Type B pancreatic cell (in vitro differentiated cells): ENCODE measurements around the gene MUC4. TPM values are rescaled to one million over a fixed set of nuclear protein-coding genes. Genes with fewer than 3 reads are reported as not detected.

Experiments used
- DNase-seq: peaks from one replicate; pipeline ENCODE4 v3.0.0; 2021; ENCODE audit warnings: mixed read lengths; ENCODE audit not compliant: unreplicated experiment; ENCODE audit errors: extremely low spot score
- H3K27ac Mint-ChIP-seq: 2 replicates; pipeline ENCODE4 v1.8.0; 2021; ENCODE audit warnings: mild to moderate bottlenecking, mixed read lengths
- H3K27me3 Mint-ChIP-seq: 2 replicates; pipeline ENCODE4 v1.8.0; 2021; ENCODE audit warnings: mixed read lengths
- H3K36me3 Mint-ChIP-seq: 2 replicates; pipeline ENCODE4 v1.8.0; 2021; ENCODE audit warnings: mixed read lengths
- H3K4me1 Mint-ChIP-seq: one replicate; pipeline ENCODE4 v1.8.0; 2021; ENCODE audit warnings: mixed read lengths; ENCODE audit not compliant: unreplicated experiment
- H3K4me3 Mint-ChIP-seq: 2 replicates; pipeline ENCODE4 v1.8.0; 2021; ENCODE audit warnings: mild to moderate bottlenecking, mixed read lengths
- H3K9me3 Mint-ChIP-seq: 2 replicates; pipeline ENCODE4 v1.8.0; 2021; ENCODE audit warnings: mixed read lengths
- CTCF ChIP-seq: fragments of 200-600 bp; sonication (generic); conservative IDR thresholded peaks from 2 replicates; pipeline ENCODE4 v1.5.0; 2021; ENCODE audit warnings: antibody characterized with exemption, mild to moderate bottlenecking
- total RNA-seq: library from RNA; stranded (reverse); gene quantifications from 2 replicates; pipeline ENCODE4 v1.2.1, GENCODE V29; 2021; ENCODE audit warnings: low replicate concordance

Gene MUC4
- total RNA-seq, 1 donor from 2014 or later, result 2.4 TPM

DNA sequence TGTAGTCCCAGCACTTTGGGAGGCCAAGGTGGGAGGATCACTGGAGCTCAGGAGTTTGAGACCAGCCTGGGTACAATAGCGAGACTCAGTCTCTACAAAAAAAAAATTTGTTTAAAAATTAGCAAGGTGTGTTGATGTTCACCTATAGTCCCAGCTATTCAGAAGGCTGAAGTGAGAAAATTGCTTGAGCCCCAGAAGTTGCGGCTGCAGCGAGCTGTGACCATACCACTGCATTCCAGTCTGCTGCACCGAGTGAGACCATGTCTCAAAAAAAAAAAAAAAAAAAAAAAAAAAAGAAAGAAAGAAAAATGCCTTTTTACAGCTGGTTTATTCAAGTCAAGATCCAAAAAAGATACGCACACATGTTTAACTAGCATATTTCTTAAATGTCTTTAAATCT lies 108.0 kb downstream of the MUC4 start:
- Mint-ChIP-seq H3K4me3 (no peak overlapping the region), H3K27me3 (no peaks in the 10 kb centered on the region), H3K36me3 (peaks cover 12% of the 10 kb centered on the region), H3K4me1 (peaks cover 3% of the 10 kb centered on the region), H3K9me3 (no peaks in the 10 kb centered on the region), H3K27ac (no peak overlapping the region)
- DNase-seq, result no peak
- TF ChIP-seq CTCF, result no peak

DNA sequence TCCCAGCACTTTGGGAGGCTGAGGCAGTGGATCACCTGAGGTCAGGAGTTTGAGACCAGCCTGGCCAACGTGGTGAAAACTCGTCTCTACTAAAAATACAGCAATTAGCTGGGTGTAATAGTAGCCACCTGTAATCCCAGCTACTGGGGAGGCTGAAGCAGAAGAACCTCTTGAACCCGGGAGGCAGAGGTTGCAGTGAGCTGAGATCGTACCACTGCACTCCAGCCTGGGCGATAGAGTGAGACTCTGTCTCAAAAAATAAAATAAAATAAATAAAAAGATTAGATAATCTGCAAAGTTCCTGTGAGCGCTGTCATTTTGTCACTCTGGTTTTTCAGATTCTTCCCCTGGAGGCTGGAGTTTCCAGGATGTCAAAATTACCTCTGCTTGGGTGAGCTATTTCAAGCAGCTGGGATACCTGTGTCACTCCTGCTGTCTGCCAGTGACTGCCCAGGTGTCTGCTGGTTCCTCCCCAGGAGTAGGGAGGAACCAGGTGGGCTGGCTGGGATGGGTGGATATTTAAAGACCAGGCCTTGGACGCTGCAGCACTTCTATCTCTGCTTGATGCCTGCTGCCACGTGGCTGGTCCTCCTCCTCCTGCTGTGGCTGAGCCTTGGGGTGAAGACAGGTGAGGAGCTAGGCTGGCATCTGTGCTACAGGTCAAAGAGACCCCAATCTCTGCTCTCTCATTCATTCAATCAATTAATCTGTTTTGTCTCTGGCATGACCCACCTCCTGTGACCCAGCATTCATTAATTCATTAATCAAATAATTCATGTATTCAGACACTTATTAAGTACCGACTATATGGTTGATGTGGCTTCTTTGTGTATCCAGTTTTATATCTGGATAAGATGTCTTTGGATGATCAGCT lies 110.5 kb downstream of the MUC4 start:
- no peak for DNase-seq
- H3K36me3 Mint-ChIP-seq, result peaks cover 24% of the 10 kb centered on the region
- no peak overlapping the region for H3K4me3 Mint-ChIP-seq
- no peaks in the 10 kb centered on the region for H3K27me3 Mint-ChIP-seq
- H3K27ac Mint-ChIP-seq, result no peak overlapping the region
- TF ChIP-seq CTCF, result no peak
- peaks cover 19% of the 10 kb centered on the region for H3K4me1 Mint-ChIP-seq
- no peaks in the 10 kb centered on the region for H3K9me3 Mint-ChIP-seq

DNA sequence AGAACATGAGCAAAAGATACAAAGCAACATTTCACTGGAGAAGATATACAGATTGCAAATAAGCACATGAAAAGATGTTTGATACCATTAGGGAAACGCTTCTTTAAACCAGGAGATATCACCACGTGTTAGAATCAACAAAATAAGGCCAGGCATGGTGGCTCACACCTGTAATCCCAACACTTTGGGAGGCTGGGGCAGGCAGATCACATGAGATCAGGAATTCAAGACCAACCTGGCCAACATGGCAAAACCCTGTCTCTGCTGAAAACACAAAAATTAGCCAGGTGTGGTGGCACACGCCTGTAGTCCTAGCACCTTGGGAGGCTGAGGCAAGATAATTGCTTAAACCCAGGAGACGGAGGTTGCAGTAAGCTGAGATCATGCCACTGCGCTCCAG lies 111.4 kb downstream of the MUC4 start:
- H3K4me1 Mint-ChIP-seq, result peaks cover 23% of the 10 kb centered on the region
- no peak overlapping the region for H3K27ac Mint-ChIP-seq
- no peaks in the 10 kb centered on the region for H3K9me3 Mint-ChIP-seq
- no peak overlapping the region for H3K4me3 Mint-ChIP-seq
- no peak for DNase-seq
- H3K36me3 Mint-ChIP-seq, result peaks cover 25% of the 10 kb centered on the region
- H3K27me3 Mint-ChIP-seq, result no peaks in the 10 kb centered on the region
- no peak for TF ChIP-seq CTCF

DNA sequence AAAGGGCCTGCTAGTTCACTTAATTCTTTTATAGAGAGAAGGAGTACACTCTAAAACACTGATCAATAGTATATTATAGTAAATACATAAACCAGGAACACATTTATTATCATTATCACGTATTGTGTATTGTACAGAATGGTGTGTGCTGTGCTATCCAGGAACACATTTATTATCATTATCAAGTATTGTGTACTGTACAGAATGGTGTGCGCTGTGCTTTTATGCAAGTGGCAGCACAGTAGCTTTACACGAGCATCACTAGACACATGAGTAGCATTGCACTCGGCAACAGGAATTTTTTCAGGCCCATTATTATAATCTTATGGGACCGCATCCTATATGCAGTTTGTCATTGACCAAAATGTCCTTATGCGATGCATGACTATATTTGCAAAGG lies 111.9 kb downstream of the MUC4 start:
- Mint-ChIP-seq H3K9me3 (no peaks in the 10 kb centered on the region), H3K27ac (no peak overlapping the region), H3K4me3 (no peak overlapping the region), H3K4me1 (peaks cover 23% of the 10 kb centered on the region), H3K27me3 (no peaks in the 10 kb centered on the region), H3K36me3 (peaks cover 25% of the 10 kb centered on the region)
- TF ChIP-seq CTCF, result no peak
- DNase-seq, result no peak

GRCh38 chr3:195699388-195699771 lies 112.3 kb downstream of the MUC4 start:
- Mint-ChIP-seq H3K36me3 (peaks cover 25% of the 10 kb centered on the region), H3K9me3 (no peaks in the 10 kb centered on the region), H3K4me3 (no peak overlapping the region), H3K4me1 (peaks cover 23% of the 10 kb centered on the region), H3K27ac (no peak overlapping the region), H3K27me3 (no peaks in the 10 kb centered on the region)
- TF ChIP-seq CTCF, result no peak
- no peak for DNase-seq
